SK-MEL-5 (cell line): ENCODE results near the gene C2orf72. TPM values are rescaled to one million over a fixed set of nuclear protein-coding genes. Genes with fewer than 3 reads are reported as not detected.
"Not testable (repeated sequence)": the region's sequence is repeated elsewhere in the genome, so short reads cannot be mapped to it uniquely, and the experiment has no call there.

Experiments used
- DNase-seq: peaks from one replicate; pipeline ENCODE4 v3.0.0-alpha.2; 2016; ENCODE audit warnings: low read depth, low spot score
- in situ Hi-C: cut with HindIII; loops from 2 replicates; pipeline ENCODE4 v1.10.0; 2016; ENCODE audit warnings: low sequenced_read_pairs, high pct_unique_total_duplicates, low pct_unique_long_range_greater_than_20kb
- total RNA-seq: library from RNA; depleted of rRNA; stranded (reverse); fragments of >200 nt; shearing (Covaris generic); gene quantifications from 2 replicates; pipeline ENCODE4 v1.2.3, GENCODE V29; 2014

C2orf72 gene
- total RNA-seq, 1 experiment from 2014 or later, result 3.8 TPM

- no peak for DNase-seq
- in situ Hi-C loops, result no loop called here
Observed at GRCh38 chr2:231009236-231009919, 27.9 kb upstream of the C2orf72 start.

GRCh38 chr2:231010201-231010730, 27.1 kb upstream of the C2orf72 start:
- in situ Hi-C loops, result no loop called here
- no peak for DNase-seq

- DNase-seq, result no peak
Observed at GRCh38 chr2:231011526-231011925, 25.8 kb upstream of the C2orf72 start.

GRCh38 chr2:231012463-231012862, 24.9 kb upstream of the C2orf72 start:
- in situ Hi-C loops, result no loop called here
- DNase-seq, result no peak

More at GRCh38 chr2:231011526-231011925, 25.8 kb upstream of the C2orf72 start:
- in situ Hi-C loops, result no loop called here

GRCh38 chr2:231013820-231014219, 23.5 kb upstream of the C2orf72 start:
- in situ Hi-C loops, result no loop called here
- no peak for DNase-seq

- DNase-seq, result no peak
- in situ Hi-C loops, result no loop called here
Observed at GRCh38 chr2:231015478-231015877, 21.8 kb upstream of the C2orf72 start.

GRCh38 chr2:231015926-231016325, 21.4 kb upstream of the C2orf72 start:
- in situ Hi-C loops, result no loop called here
- DNase-seq, result no peak

- in situ Hi-C loops, result no loop called here
Observed at GRCh38 chr2:231016566-231017230, 20.6 kb upstream of the C2orf72 start.

GRCh38 chr2:231017231-231017598, 20.1 kb upstream of the C2orf72 start:
- in situ Hi-C loops, result no loop called here
- peak; percentile 68 for DNase-seq

More at GRCh38 chr2:231016566-231017230, 20.6 kb upstream of the C2orf72 start:
- no peak for DNase-seq

GRCh38 chr2:231018184-231018583, 19.1 kb upstream of the C2orf72 start:
- in situ Hi-C loops, result no loop called here
- no peak for DNase-seq

- DNase-seq, in situ Hi-C loops: not testable (repeated sequence)
Observed at GRCh38 chr2:231025059-231025458, 12.3 kb upstream of the C2orf72 start.

GRCh38 chr2:231028889-231029288, 8.4 kb upstream of the C2orf72 start:
- no peak for DNase-seq
- in situ Hi-C loops, result no loop called here

- in situ Hi-C loops, result no loop called here
- DNase-seq, result no peak
Observed at GRCh38 chr2:231029563-231029962, 7.8 kb upstream of the C2orf72 start.

GRCh38 chr2:231030725-231031124, 6.6 kb upstream of the C2orf72 start:
- DNase-seq, result no peak
- in situ Hi-C loops, result no loop called here

GRCh38 chr2:231032575-231033140, 4.7 kb upstream of the C2orf72 start:
- no peak for DNase-seq
- in situ Hi-C loops, result no loop called here

GRCh38 chr2:231033147-231034132, 3.9 kb upstream of the C2orf72 start:
- in situ Hi-C loops, result no loop called here
- DNase-seq, result no peak

- DNase-seq, result no peak
- in situ Hi-C loops, result no loop called here
Observed at GRCh38 chr2:231034291-231034882, 2.9 kb upstream of the C2orf72 start.
